HepG2 (cell line): ENCODE results near the gene MT1F. TPM values are rescaled to one million over a fixed set of nuclear protein-coding genes. Genes with fewer than 3 reads are reported as not detected.

ENCODE experiments used
- ADNP ChIP-seq: sonication (generic); formaldehyde crosslinking; IDR thresholded peaks from 2 replicates; pipeline ENCODE4 v1.4.0; 2020; ENCODE audit warnings: missing genetic modification reagents
- BCL6 ChIP-seq: IDR thresholded peaks from 2 replicates; pipeline ENCODE4 v1.6.1; 2016; ENCODE audit warnings: missing genetic modification reagents, missing compliant biosample characterization
- GATAD2A ChIP-seq: IDR thresholded peaks from 2 replicates; pipeline ENCODE4 v1.6.1; 2016
- GFI1 ChIP-seq: sonication (generic); formaldehyde crosslinking; IDR thresholded peaks from 2 replicates; pipeline ENCODE4 v1.5.0; 2020; ENCODE audit warnings: missing genetic modification reagents, mild to moderate bottlenecking, borderline replicate concordance
- HBP1 ChIP-seq: IDR thresholded peaks from 2 replicates; pipeline ENCODE4 v1.6.1; 2016; ENCODE audit warnings: low read depth, control low read depth
- HCFC1 ChIP-seq: fragments of 150-350 bp; IDR thresholded peaks from 2 replicates; pipeline ENCODE4 v1.6.1; 2014; ENCODE audit warnings: low read depth, low read length
- MED13 ChIP-seq: sonication (generic); formaldehyde crosslinking; IDR thresholded peaks from 2 replicates; pipeline ENCODE4 v1.5.0; 2020; ENCODE audit warnings: missing genetic modification reagents
- MXD4 ChIP-seq: IDR thresholded peaks from 2 replicates; pipeline ENCODE4 v1.6.1; 2016; ENCODE audit warnings: mild to moderate bottlenecking, missing biosample characterization, missing genetic modification reagents
- NCOA2 ChIP-seq: sonication (generic); formaldehyde crosslinking; IDR thresholded peaks from 2 replicates; pipeline ENCODE4 v1.8.0; 2022; ENCODE audit warnings: inconsistent platforms
- POGZ ChIP-seq: sonication (generic); formaldehyde crosslinking; IDR thresholded peaks from 2 replicates; pipeline ENCODE4 v1.4.0; 2020; ENCODE audit warnings: mild to moderate bottlenecking, missing genetic modification reagents
- PPARG ChIP-seq: conservative IDR thresholded peaks from 2 replicates; pipeline ENCODE4 v1.6.1; 2016; ENCODE audit warnings: missing biosample characterization, missing genetic modification reagents
- RFX5 ChIP-seq: IDR thresholded peaks from 2 replicates; pipeline ENCODE4 v1.6.1; 2011; ENCODE audit warnings: low read depth, low read length, improper control_type of control experiment
- SNRNP70 ChIP-seq: fragments of 200-400 bp; formaldehyde crosslinking; IDR thresholded peaks from 2 replicates; pipeline ENCODE4 v1.6.1; 2017; ENCODE audit warnings: mild to moderate bottlenecking, low read depth, low read length, moderate library complexity
- THYN1 ChIP-seq: sonication (generic); formaldehyde crosslinking; IDR thresholded peaks from 2 replicates; pipeline ENCODE4 v1.8.1; 2023; ENCODE audit warnings: low read depth, mild to moderate bottlenecking, moderate library complexity, missing genetic modification reagents, borderline replicate concordance
- ZBTB7B ChIP-seq: sonication (generic); formaldehyde crosslinking; IDR thresholded peaks from 2 replicates; pipeline ENCODE4 v1.4.0; 2020; ENCODE audit warnings: missing genetic modification reagents
- ZMYM4 ChIP-seq: sonication (generic); formaldehyde crosslinking; IDR thresholded peaks from 2 replicates; pipeline ENCODE4 v1.8.1; 2023; ENCODE audit warnings: mild to moderate bottlenecking, missing genetic modification reagents
- ZNF136 ChIP-seq: sonication (generic); formaldehyde crosslinking; IDR thresholded peaks from 2 replicates; pipeline ENCODE4 v1.8.1; 2022; ENCODE audit warnings: low read depth, mild to moderate bottlenecking, moderate library complexity, missing genetic modification reagents
- ZNF407 ChIP-seq: sonication (generic); formaldehyde crosslinking; IDR thresholded peaks from one replicate; pipeline ENCODE4 v1.5.1; 2020; ENCODE audit warnings: mild to moderate bottlenecking, missing genetic modification reagents; ENCODE audit errors: not compliant biosample characterization
- ZNF546 ChIP-seq: sonication (generic); formaldehyde crosslinking; conservative IDR thresholded peaks from 2 replicates; pipeline ENCODE4 v1.8.1; 2023; ENCODE audit warnings: mild to moderate bottlenecking, missing genetic modification reagents
- ZNF644 ChIP-seq: IDR thresholded peaks from 2 replicates; pipeline ENCODE4 v1.6.1; 2016; ENCODE audit warnings: low read depth
- ZNF674 ChIP-seq: sonication (generic); formaldehyde crosslinking; IDR thresholded peaks from 2 replicates; pipeline ENCODE4 v1.5.0; 2020; ENCODE audit warnings: low read depth, mild to moderate bottlenecking, missing genetic modification reagents
- ZNF777 ChIP-seq: sonication (generic); formaldehyde crosslinking; IDR thresholded peaks from 2 replicates; pipeline ENCODE4 v1.4.0; 2020; ENCODE audit warnings: missing genetic modification reagents
- polyA plus RNA-seq, 8 experiments: library from polyadenylated mRNA; depleted of rRNA in 3 of 8; stranded (reverse) in 7 of 8; unstranded in 1 of 8; fragments of >200 nt; fragmentation: Illumina TruSeq in 4 of 8; extraction: Trizol in 4 of 8; gene quantifications; 2 replicates each; pipeline versions ENCODE4 v1.2.1 to v1.2.3, GENCODE V29; 2011 to 2016; ENCODE audit warnings: low read depth in 4 of 8, missing spikeins in 1 of 8, mixed read lengths in 1 of 8; ENCODE audit not compliant: insufficient read depth in 1 of 8
- total RNA-seq, 5 experiments: library from RNA; depleted of rRNA; stranded (reverse); fragments of >200 nt; fragmentation: Illumina TruSeq; extraction: Trizol; gene quantifications; 2 replicates each; pipeline ENCODE4 v1.2.3, GENCODE V29; 2016; ENCODE audit warnings: low read depth in 1 of 5

The MT1F gene
- total and polyA plus RNA-seq, 2 of the 13 experiments (the other 11 are each of a cell fraction or from before 2014, with no cell fraction given), result 1.9 to 169 TPM

GRCh38 chr16:56608043-56608875 is 49.5 kb upstream of the MT1F start, which contains the start of gene MT2A (continued):
- TF ChIP-seq ZNF407 (CRISPR knock-in tag) (peak; percentile 92), THYN1 (CRISPR knock-in tag) (no peak), RFX5 (peak; percentile 91), HBP1 (CRISPR knock-in tag) (peak; percentile 87), ADNP (CRISPR knock-in tag) (peak; percentile 56; the same call in 1 of the 2 replicates), NCOA2 (CRISPR knock-in tag) (peak; percentile 44; the same call in 1 of the 2 replicates), ZNF777 (CRISPR knock-in tag) (peak; percentile 77; the same call in 1 of the 2 replicates), ZMYM4 (peak; percentile 26; the same call in 1 of the 2 replicates), MED13 (CRISPR knock-in tag) (peak; percentile 96), PPARG (peak; percentile 57; the same call in 1 of the 2 replicates), ZNF136 (CRISPR knock-in tag) (peak; percentile 25; the same call in 1 of the 2 replicates), GFI1 (peak; percentile 81; the same call in 1 of the 2 replicates), SNRNP70 (no peak), MXD4 (CRISPR knock-in tag) (peak; percentile 88), ZBTB7B (CRISPR knock-in tag) (no peak; the same call in 1 of the 2 replicates), ZNF644 (CRISPR knock-in tag) (peak; percentile 60; the same call in 1 of the 2 replicates), ZNF546 (no peak), BCL6 (CRISPR knock-in tag) (peak; percentile 83), POGZ (CRISPR knock-in tag) (peak; percentile 88), ZNF674 (CRISPR knock-in tag) (0 out of 2 replicates have a peak, but pooled peaks have one; percentile 31), GATAD2A (CRISPR knock-in tag) (peak; percentile 59), HCFC1 (peak; percentile 14; the same call in 1 of the 2 replicates)
